Measurements from ENCODE around the gene SIK2.
A peak's percentile ranks its signal among the peaks of the same experiment; 100 is the strongest.
"Not testable (repeated sequence)": the region's sequence is repeated elsewhere in the genome, so short reads cannot be mapped to it uniquely, and the experiment has no call there.

Gene SIK2

GRCh38 chr11:111629499-111629898 is 27.2 kb downstream of the SIK2 start:
- no peak for DNase-seq

- no peak for DNase-seq
These were observed 28.9 kb downstream of the SIK2 start for GRCh38 chr11:111631024-111631665.

GRCh38 chr11:111631666-111632039 is 29.4 kb downstream of the SIK2 start:
- no peak for DNase-seq

GRCh38 chr11:111632516-111633220 is 30.4 kb downstream of the SIK2 start:
- DNase-seq: no peak

GRCh38 chr11:111633248-111633647 is 31.0 kb downstream of the SIK2 start:
- DNase-seq: no peak

GRCh38 chr11:111633756-111634362 is 31.6 kb downstream of the SIK2 start:
- DNase-seq: peak; percentile 19

- no peak for DNase-seq
These were observed 32.9 kb downstream of the SIK2 start for GRCh38 chr11:111634981-111635705.

GRCh38 chr11:111635706-111636045 is 33.4 kb downstream of the SIK2 start:
- DNase-seq: no peak

GRCh38 chr11:111637885-111638284 is 35.6 kb downstream of the SIK2 start:
- DNase-seq: no peak

- DNase-seq: no peak
These were observed 37.1 kb downstream of the SIK2 start for GRCh38 chr11:111639226-111639925.

- no peak for DNase-seq
These were observed 39.2 kb downstream of the SIK2 start for GRCh38 chr11:111641339-111642015.

- no peak for DNase-seq
These were observed 40.3 kb downstream of the SIK2 start for GRCh38 chr11:111642542-111642941.

- DNase-seq: no peak
These were observed 42.7 kb downstream of the SIK2 start for GRCh38 chr11:111644922-111645321.

- DNase-seq: no peak
These were observed 43.5 kb downstream of the SIK2 start for GRCh38 chr11:111645657-111646316.

- DNase-seq: not testable (repeated sequence)
These were observed 49.1 kb downstream of the SIK2 start for GRCh38 chr11:111651336-111651735.

GRCh38 chr11:111652184-111652583 is 49.9 kb downstream of the SIK2 start:
- no peak for DNase-seq

- no peak for DNase-seq
These were observed 52.4 kb downstream of the SIK2 start for GRCh38 chr11:111654601-111655000.

GRCh38 chr11:111655924-111656323 is 53.7 kb downstream of the SIK2 start:
- DNase-seq: no peak

GRCh38 chr11:111657905-111658304 is 55.7 kb downstream of the SIK2 start:
- DNase-seq: not testable (repeated sequence)

GRCh38 chr11:111658493-111658892 is 56.2 kb downstream of the SIK2 start:
- DNase-seq: not testable (repeated sequence)

- DNase-seq: peak; percentile 61
These were observed 57.2 kb downstream of the SIK2 start for GRCh38 chr11:111659201-111660115.

Data from hematopoietic multipotent progenitor cell treated with erythropoietin and hydrocortisone succinate and interleukin-3 and kit ligand, for 4 days (in vitro differentiated cells).